GM10266 (cell line): ENCODE measurements around the gene KRTAP9-8.
"Not testable (repeated sequence)": the region's sequence is repeated elsewhere in the genome, so short reads cannot be mapped to it uniquely, and the experiment has no call there.

Experiments used
- DNase-seq: peaks from one replicate; pipeline ENCODE4 v3.0.0; 2012; ENCODE audit errors: extremely low spot score
- TF ChIP-seq, protein P1 (sequence below): IDR thresholded peaks from 2 replicates; pipeline ENCODE4 v1.5.1; 2012; ENCODE audit warnings: mild to moderate bottlenecking, low read depth; ENCODE audit not compliant: control insufficient read depth, insufficient read depth; ENCODE audit errors: missing control alignments

KRTAP9-8 gene

DNA sequence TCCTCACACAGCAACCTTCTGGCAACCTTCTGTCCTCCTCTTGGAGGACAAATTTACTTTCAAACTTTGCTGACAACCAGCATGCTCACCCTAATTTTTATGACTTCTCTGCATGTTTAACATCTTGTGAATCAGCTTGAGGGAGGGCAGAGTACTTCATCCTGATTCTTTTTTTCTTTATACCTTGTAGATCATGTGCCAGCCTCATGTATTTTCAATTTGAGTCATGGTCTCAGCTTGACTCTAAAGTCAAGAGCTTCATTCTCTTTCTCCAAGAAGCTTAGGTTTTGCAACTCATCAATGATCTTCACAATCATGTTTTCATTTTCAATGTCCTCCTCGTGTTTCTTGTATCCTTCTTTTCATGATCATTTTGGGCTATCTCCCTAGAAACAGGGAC is 34.1 kb downstream of the KRTAP9-8 start:
- TF ChIP-seq, protein P1, sequence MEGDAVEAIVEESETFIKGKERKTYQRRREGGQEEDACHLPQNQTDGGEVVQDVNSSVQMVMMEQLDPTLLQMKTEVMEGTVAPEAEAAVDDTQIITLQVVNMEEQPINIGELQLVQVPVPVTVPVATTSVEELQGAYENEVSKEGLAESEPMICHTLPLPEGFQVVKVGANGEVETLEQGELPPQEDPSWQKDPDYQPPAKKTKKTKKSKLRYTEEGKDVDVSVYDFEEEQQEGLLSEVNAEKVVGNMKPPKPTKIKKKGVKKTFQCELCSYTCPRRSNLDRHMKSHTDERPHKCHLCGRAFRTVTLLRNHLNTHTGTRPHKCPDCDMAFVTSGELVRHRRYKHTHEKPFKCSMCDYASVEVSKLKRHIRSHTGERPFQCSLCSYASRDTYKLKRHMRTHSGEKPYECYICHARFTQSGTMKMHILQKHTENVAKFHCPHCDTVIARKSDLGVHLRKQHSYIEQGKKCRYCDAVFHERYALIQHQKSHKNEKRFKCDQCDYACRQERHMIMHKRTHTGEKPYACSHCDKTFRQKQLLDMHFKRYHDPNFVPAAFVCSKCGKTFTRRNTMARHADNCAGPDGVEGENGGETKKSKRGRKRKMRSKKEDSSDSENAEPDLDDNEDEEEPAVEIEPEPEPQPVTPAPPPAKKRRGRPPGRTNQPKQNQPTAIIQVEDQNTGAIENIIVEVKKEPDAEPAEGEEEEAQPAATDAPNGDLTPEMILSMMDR, result no peak
- DNase-seq, result no peak

- DNase-seq, result not testable (repeated sequence)
Observed at GRCh38 chr17:41275648-41276190, 37.9 kb downstream of the KRTAP9-8 start, which contains the start of gene KRTAP9-7. Gene KRTAP9-7 (plus strand): TSS chr17:41275698. CDS start chr17:41275698, 0 bp downstream.

DNA sequence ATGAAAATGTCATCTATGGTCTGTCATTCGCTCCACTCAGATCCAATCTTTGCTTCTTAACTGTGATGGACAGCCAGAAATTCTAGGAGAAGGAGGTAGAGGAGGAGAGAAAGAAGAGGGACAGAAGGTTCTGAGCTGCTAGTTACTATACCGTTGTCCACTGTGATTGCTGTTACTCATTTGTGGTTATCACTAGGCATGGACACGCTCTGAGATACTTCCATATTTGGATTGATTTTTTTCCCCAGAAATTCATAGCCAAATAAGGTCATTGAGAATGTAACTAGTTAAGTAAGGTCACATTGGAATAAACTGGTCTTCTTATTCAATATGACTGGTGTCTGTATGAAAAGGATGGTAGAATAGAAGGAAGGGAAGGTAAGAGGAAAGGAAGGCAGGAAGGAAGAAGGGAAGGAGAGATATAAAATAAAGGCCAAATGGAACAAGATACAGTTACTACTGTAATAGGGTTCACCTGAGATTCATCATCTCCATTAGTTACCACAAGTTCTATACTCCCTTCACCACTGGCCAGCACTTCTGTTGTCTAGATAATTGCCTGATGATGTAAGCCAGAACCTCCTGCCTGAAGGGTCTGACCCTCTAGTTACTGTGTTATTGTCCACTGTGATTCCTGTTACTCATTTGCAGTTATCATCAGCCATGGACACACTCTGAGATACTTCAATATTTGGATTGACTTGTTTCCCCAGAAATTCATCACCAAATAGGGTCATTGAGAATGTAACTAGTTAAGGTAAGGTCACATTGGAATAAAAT is 40.6 kb downstream of the KRTAP9-8 start:
- TF ChIP-seq, protein P1, result no peak
- DNase-seq, result no peak

DNA sequence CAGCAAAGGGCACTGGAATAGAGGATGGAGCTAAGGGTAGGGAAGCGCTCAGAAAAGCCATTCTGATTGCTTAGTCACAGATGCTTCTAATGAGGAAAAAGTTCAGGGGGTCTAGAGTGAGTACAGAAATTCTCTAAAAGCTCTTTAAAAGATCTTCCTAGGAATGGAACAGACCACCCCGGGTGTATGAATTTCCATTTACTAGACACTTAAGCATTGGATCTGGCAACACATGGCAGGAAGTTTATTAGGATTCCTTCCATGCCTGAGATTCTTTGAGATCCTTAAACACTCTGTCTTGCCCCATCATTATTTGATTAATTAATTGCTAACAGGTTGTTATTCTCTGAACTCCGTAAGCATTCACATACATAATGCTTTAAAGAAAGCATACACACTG is 46.2 kb downstream of the KRTAP9-8 start:
- DNase-seq, result peak; percentile 0
- TF ChIP-seq, protein P1, result no peak

DNA sequence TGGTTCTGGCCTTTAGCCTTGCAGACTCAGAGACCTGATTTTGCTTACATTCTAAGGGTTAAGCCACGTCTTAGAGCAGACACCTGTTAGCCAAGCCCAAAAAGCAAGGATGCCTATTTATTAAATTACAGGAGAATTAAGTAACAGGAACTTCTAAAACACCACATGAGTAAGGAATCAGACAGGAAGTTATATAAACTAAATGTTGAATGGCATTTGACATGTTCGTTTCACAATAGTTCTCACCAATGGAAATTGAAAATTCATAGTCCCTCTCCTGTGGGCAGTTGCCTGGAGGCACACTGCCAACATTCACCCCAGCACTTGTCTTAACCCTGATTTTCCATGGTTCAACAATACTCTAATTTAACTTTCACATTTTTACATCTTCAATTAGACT is 46.7 kb downstream of the KRTAP9-8 start:
- TF ChIP-seq, protein P1, result no peak

GRCh38 chr17:41287050-41287449 is 49.3 kb downstream of the KRTAP9-8 start:
- peak; percentile 0 for DNase-seq
- TF ChIP-seq, protein P1, result no peak

More for the DNA sequence above, 46.7 kb downstream of the KRTAP9-8 start:
- DNase-seq, result peak; percentile 0
